ENCODE data around the gene LAG3.
"Not testable (repeated sequence)": the region's sequence is repeated elsewhere in the genome, so short reads cannot be mapped to it uniquely, and the experiment has no call there.

The LAG3 gene

GRCh38 chr12:6772331-6772695 is at the start of gene LAG3:
Gene LAG3 (plus strand): TSS chr12:6772520. CDS start chr12:6772853, 333 bp downstream.
- DNase-seq (ENCODE audit: low read depth in 2 of 2) = peak in 1 of 2 donors; percentile 68

- DNase-seq (ENCODE audit: low read depth in 2 of 2) = no peak
Observed at GRCh38 chr12:6722863-6723262, 49.5 kb upstream of the LAG3 start.

- peak; percentile 87 to 97 for DNase-seq (ENCODE audit: low read depth in 2 of 2)
Observed at GRCh38 chr12:6723607-6724408, 48.5 kb upstream of the LAG3 start, which contains the start of gene COPS7A. Gene COPS7A (plus strand): TSS chr12:6724046. CDS start chr12:6724657, 611 bp downstream.

GRCh38 chr12:6724409-6724797 is 47.9 kb upstream of the LAG3 start:
- DNase-seq (ENCODE audit: low read depth in 2 of 2) = no peak

GRCh38 chr12:6725350-6725749 is 47.0 kb upstream of the LAG3 start:
- no peak for DNase-seq (ENCODE audit: low read depth in 2 of 2)

- DNase-seq (ENCODE audit: low read depth in 2 of 2) = no peak
Observed at GRCh38 chr12:6729186-6729585, 43.1 kb upstream of the LAG3 start.

- no peak for DNase-seq (ENCODE audit: low read depth in 2 of 2)
Observed at GRCh38 chr12:6730169-6730568, 42.2 kb upstream of the LAG3 start.

GRCh38 chr12:6734506-6735387 is 37.6 kb upstream of the LAG3 start:
- no peak for DNase-seq (ENCODE audit: low read depth in 2 of 2)

- DNase-seq (ENCODE audit: low read depth in 2 of 2) = no peak
Observed at GRCh38 chr12:6735448-6736191, 36.7 kb upstream of the LAG3 start.

- DNase-seq (ENCODE audit: low read depth in 2 of 2) = no peak
Observed at GRCh38 chr12:6736754-6737153, 35.6 kb upstream of the LAG3 start.

GRCh38 chr12:6742080-6742479 is 30.2 kb upstream of the LAG3 start:
- DNase-seq (ENCODE audit: low read depth in 2 of 2) = not testable (repeated sequence)

- no peak for DNase-seq (ENCODE audit: low read depth in 2 of 2)
Observed at GRCh38 chr12:6742834-6743233, 29.5 kb upstream of the LAG3 start.

- DNase-seq (ENCODE audit: low read depth in 2 of 2) = not testable (repeated sequence)
Observed at GRCh38 chr12:6743300-6743699, 29.0 kb upstream of the LAG3 start.

GRCh38 chr12:6745741-6746525 is 26.4 kb upstream of the LAG3 start:
- DNase-seq (ENCODE audit: low read depth in 2 of 2) = no peak

GRCh38 chr12:6747216-6747615 is 25.1 kb upstream of the LAG3 start:
- no peak for DNase-seq (ENCODE audit: low read depth in 2 of 2)

- DNase-seq (ENCODE audit: low read depth in 2 of 2) = no peak
Observed at GRCh38 chr12:6748761-6749160, 23.6 kb upstream of the LAG3 start.

GRCh38 chr12:6750506-6750905 is 21.8 kb upstream of the LAG3 start:
- no peak for DNase-seq (ENCODE audit: low read depth in 2 of 2)

- no peak for DNase-seq (ENCODE audit: low read depth in 2 of 2)
Observed at GRCh38 chr12:6751767-6752166, 20.6 kb upstream of the LAG3 start.

- DNase-seq (ENCODE audit: low read depth in 2 of 2) = no peak
Observed at GRCh38 chr12:6752167-6752920, 20.0 kb upstream of the LAG3 start.

Measured in activated CD4-positive, alpha-beta T cell treated with anti-CD3 and anti-CD28 coated beads for 24 hours (primary cell).